ENCODE data around the gene VEGFC. TPM values are rescaled to one million over a fixed set of nuclear protein-coding genes. Genes with fewer than 3 reads are reported as not detected.

The VEGFC gene
- total RNA-seq, 1 experiment from 2014 or later = 8.7 TPM

DNA sequence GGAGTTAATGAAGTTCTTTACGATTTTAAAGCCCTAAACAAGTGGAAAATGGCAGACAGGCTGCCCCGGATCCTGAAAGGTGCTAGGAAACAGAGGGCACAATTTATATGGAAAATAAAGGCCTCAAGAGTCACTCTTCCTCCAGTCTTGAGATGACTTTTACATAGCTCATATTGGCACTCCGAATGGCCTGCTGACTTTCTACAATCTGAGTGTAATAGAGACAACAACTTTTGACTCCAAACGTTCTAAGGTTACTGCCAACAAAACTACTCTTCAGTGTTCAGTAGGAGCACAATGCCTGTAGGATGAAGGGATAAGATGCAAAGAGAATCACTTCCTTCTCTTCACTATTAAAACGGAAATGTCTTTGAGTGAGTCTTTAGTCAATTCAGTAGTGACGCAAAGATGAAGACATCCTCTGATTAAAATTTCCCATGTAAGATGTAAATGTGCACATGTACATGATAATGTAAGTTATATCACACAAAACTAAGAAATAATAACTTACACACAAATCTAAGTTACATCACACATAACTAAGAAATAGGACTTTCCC, 40.5 kb downstream of the VEGFC start:
- BruUV-seq (replicated peaks) = no TSS peak
- Histone ChIP-seq H3K9me3 (ENCODE audit: insufficient read depth, low read depth) (no peaks in the 10 kb centered on the region), H3K27me3 (ENCODE audit: insufficient read depth, low read depth) (no peaks in the 10 kb centered on the region), H3K4me3 (no peak overlapping the region), H2AFZ (no peak overlapping the region), H4K20me1 (ENCODE audit: insufficient read depth) (no peaks in the 10 kb centered on the region), H3K9me2 (ENCODE audit: insufficient read depth) (no peaks in the 10 kb centered on the region), H3K4me1 (replicated peaks; ENCODE audit: insufficient read depth) (no peaks in the 10 kb centered on the region), H3K4me2 (no peak overlapping the region), H3K79me2 (ENCODE audit: low read depth) (no peaks in the 10 kb centered on the region), H3K27ac (no peak overlapping the region), H3K36me3 (ENCODE audit: low read depth) (no peaks in the 10 kb centered on the region), H3F3A (ENCODE audit: insufficient read depth, low read depth) (no peaks in the 10 kb centered on the region)
- intact Hi-C loops (cut with micrococcal nuclease; ENCODE audit: unreplicated experiment) = no loop called here
- no peak for TF ChIP-seq EZH2 (IDR thresholded peaks at IDR 0.05; ENCODE audit: low read depth)
- TF ChIP-seq, protein P1, sequence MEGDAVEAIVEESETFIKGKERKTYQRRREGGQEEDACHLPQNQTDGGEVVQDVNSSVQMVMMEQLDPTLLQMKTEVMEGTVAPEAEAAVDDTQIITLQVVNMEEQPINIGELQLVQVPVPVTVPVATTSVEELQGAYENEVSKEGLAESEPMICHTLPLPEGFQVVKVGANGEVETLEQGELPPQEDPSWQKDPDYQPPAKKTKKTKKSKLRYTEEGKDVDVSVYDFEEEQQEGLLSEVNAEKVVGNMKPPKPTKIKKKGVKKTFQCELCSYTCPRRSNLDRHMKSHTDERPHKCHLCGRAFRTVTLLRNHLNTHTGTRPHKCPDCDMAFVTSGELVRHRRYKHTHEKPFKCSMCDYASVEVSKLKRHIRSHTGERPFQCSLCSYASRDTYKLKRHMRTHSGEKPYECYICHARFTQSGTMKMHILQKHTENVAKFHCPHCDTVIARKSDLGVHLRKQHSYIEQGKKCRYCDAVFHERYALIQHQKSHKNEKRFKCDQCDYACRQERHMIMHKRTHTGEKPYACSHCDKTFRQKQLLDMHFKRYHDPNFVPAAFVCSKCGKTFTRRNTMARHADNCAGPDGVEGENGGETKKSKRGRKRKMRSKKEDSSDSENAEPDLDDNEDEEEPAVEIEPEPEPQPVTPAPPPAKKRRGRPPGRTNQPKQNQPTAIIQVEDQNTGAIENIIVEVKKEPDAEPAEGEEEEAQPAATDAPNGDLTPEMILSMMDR (conservative IDR thresholded peaks at IDR 0.05) = no peak
- POLR2A ChIA-PET (ENCODE audit: unreplicated experiment) = no interaction called here
- DNase-seq = no peak
- CTCF ChIA-PET = no interaction called here

DNA sequence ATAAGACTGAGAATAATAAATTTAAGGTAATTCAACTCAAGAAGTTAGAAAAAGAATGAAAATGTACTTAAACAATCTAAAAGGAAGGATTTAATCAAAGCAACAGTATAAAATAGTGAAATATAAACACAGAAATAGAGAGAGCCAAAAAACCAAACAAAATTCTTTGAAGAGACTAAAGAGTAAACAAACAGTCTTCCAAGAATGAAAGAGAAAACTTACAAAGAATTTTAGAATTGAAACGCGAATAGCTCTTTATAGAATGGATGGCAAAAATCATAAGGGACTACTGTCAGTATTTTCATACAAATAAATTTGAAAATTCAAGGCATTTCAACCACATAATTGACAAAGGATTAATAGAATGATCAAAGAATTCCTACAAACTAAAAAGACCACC, 41.7 kb downstream of the VEGFC start:
- BruUV-seq (replicated peaks) = no TSS peak
- Histone ChIP-seq H3K9me2 (ENCODE audit: insufficient read depth) (no peaks in the 10 kb centered on the region), H3K27ac (no peak overlapping the region), H3K36me3 (ENCODE audit: low read depth) (no peaks in the 10 kb centered on the region), H3K9me3 (ENCODE audit: insufficient read depth, low read depth) (no peaks in the 10 kb centered on the region), H3K79me2 (ENCODE audit: low read depth) (no peaks in the 10 kb centered on the region), H3K4me2 (no peak overlapping the region), H3K4me1 (replicated peaks; ENCODE audit: insufficient read depth) (no peaks in the 10 kb centered on the region), H2AFZ (no peak overlapping the region), H3K4me3 (no peak overlapping the region), H4K20me1 (ENCODE audit: insufficient read depth) (no peaks in the 10 kb centered on the region), H3F3A (ENCODE audit: insufficient read depth, low read depth) (no peaks in the 10 kb centered on the region), H3K27me3 (ENCODE audit: insufficient read depth, low read depth) (no peaks in the 10 kb centered on the region)
- TF ChIP-seq, protein P1 (conservative IDR thresholded peaks at IDR 0.05) = no peak
- TF ChIP-seq EZH2 (IDR thresholded peaks at IDR 0.05; ENCODE audit: low read depth) = no peak
- ChIA-PET CTCF (no interaction called here), POLR2A (ENCODE audit: unreplicated experiment) (no interaction called here)
- no peak for DNase-seq
- intact Hi-C loops (cut with micrococcal nuclease; ENCODE audit: unreplicated experiment) = no loop called here

DNA sequence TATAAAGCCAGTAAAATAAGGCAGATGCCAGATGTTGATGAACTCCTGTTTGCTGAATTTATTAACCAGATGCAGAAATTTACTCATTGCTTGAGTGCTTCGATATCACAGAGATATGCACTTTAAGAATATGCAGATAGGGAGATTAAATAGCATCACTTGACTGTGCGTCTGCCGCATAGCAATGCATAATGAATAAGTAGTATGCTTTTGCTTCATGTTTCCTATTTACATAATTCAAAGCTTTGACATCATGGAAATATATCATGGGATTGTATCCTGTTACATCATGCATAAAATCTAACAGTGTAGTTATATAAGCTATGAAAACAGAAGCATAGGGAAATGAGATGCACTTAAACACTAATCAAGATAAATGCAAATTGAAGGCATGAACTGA, 45.9 kb downstream of the VEGFC start:
- H3K79me2 ChIP-seq (ENCODE audit: low read depth) = no peaks in the 10 kb centered on the region
- no peaks in the 10 kb centered on the region for H3K27me3 ChIP-seq (ENCODE audit: insufficient read depth, low read depth)
- no peak overlapping the region for H3K4me2 ChIP-seq
- BruUV-seq (replicated peaks) = no TSS peak
- H3K4me1 ChIP-seq (replicated peaks; ENCODE audit: insufficient read depth) = no peaks in the 10 kb centered on the region
- H3K36me3 ChIP-seq (ENCODE audit: low read depth) = no peaks in the 10 kb centered on the region
- H3F3A ChIP-seq (ENCODE audit: insufficient read depth, low read depth) = no peaks in the 10 kb centered on the region
- no peak overlapping the region for H3K4me3 ChIP-seq
- TF ChIP-seq EZH2 (IDR thresholded peaks at IDR 0.05; ENCODE audit: low read depth) = no peak
- TF ChIP-seq, protein P1 (conservative IDR thresholded peaks at IDR 0.05) = no peak
- no peak for DNase-seq
- ChIA-PET POLR2A (ENCODE audit: unreplicated experiment) (no interaction called here), CTCF (no interaction called here)
- H3K9me2 ChIP-seq (ENCODE audit: insufficient read depth) = no peaks in the 10 kb centered on the region
- H3K9me3 ChIP-seq (ENCODE audit: insufficient read depth, low read depth) = no peaks in the 10 kb centered on the region
- no peak overlapping the region for H2AFZ ChIP-seq
- no peaks in the 10 kb centered on the region for H4K20me1 ChIP-seq (ENCODE audit: insufficient read depth)
- intact Hi-C loops (cut with micrococcal nuclease; ENCODE audit: unreplicated experiment) = no loop called here
- no peak overlapping the region for H3K27ac ChIP-seq
